ENCODE data around the gene SKI.

SKI gene

DNA sequence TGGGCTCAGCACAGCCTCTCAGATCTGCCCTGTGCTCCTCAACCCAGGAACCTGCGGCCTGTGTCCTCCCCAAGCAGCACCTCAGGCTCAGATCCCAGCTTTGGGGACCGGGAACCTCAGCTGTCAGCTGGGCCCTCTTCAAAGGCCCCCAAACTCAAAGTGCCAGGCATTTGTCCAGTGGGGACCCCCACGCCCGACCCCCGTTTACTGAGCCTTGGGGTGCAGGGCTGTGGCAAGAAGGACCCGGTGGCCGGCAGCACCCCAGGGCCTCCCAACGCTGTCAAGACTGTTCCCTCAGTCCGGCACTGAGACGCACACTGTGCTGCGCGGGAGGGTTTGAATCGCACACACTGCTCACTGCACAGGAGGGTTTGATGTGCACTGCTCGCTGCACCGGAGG, 128.3 kb downstream of the SKI start:
- H3K36me3 ChIP-seq (ENCODE audit: control insufficient read depth, insufficient read depth, low read length), result no peaks in the 10 kb centered on the region
- no peak overlapping the region for H3K27ac ChIP-seq (ENCODE audit: low read depth, low read length, severe bottlenecking)
- no peaks in the 10 kb centered on the region for H3K9me3 ChIP-seq (ENCODE audit: control insufficient read depth, low read length)
- H3K4me3 ChIP-seq (ENCODE audit: extremely low read depth, insufficient read depth, low read length, poor library complexity, severe bottlenecking), result no peak overlapping the region
- H3K4me1 ChIP-seq (ENCODE audit: control insufficient read depth, insufficient read depth, low read length, poor library complexity, severe bottlenecking), result peaks cover 3% of the 10 kb centered on the region
- 95% methylated on average over 14 to 15 of the region's 15 CpGs for WGBS, 2 experiments (ENCODE audit: insufficient coverage in 2 of 2)

DNA sequence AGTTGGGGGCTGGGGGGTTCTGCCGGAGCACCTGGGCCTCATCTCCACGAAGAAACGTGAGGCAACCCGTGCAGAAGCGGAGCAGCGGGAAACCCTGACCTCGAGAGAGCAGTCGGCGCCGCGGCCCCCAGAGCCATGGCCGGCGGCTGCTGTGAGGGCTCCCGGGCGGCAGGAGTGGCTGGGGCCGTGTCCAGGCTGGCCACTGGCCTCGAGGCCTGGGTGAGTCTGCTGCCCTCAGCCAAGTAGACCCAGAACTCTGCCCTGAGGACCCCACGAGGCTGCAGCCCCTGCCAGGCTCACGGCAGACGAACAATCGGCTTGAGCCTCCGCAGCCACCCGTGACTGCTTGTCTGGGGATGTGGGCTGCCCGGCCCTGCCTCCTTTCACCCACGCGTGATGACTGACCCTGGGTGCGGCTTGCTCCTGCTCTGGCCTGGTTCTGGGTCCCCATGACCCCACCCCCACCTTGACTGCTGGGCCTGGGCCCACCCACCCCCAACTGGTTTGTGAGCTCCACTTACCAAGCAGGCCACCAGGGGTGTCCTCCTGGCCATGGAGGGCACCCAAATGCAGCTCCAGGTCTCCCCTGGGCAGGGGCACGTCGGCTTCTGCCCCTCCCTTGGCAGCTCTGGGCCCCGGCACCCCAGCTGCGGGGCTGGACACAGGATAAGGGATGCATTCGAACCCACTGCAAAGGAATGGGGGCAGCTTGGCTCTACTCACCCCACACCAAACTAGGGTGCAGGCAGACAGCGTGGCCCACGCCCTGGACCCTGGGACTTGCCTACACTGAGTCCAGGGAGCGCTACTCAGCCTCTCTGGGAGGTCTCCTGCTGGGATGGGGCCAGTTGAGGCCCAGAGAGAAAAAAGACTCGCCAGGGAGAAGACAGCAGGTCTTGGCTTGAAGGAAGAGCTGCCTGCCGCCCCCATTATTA, 129.1 kb downstream of the SKI start:
- WGBS, 2 experiments (ENCODE audit: insufficient coverage in 2 of 2), result 94 to 96% methylated on average over 32 to 35 of the region's 37 CpGs
- Histone ChIP-seq H3K36me3 (ENCODE audit: control insufficient read depth, insufficient read depth, low read length) (no peaks in the 10 kb centered on the region), H3K9me3 (ENCODE audit: control insufficient read depth, low read length) (no peaks in the 10 kb centered on the region), H3K4me3 (ENCODE audit: extremely low read depth, insufficient read depth, low read length, poor library complexity, severe bottlenecking) (no peak overlapping the region), H3K4me1 (ENCODE audit: control insufficient read depth, insufficient read depth, low read length, poor library complexity, severe bottlenecking) (peaks cover 3% of the 10 kb centered on the region), H3K27ac (ENCODE audit: low read depth, low read length, severe bottlenecking) (no peak overlapping the region)

DNA sequence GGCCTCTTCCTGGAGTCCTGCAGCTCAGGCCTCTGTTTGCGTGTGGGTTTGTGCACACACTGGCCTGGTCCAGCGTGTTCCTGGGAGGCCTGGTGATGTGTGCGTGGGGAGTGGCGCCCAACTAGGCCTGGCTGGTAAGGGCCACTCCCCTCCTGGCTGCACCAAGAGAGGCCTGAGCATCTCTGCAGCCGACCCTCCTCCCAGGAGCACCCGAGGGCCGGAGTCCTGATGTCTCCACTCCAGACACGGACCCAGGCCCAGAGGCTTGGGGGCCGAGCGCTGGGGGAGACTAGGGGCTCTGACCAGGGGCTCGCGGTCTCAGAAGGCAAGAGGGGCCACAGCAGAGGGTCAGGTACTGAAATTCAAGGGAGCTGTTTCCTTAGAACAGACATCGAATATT, 130.0 kb downstream of the SKI start:
- peaks cover 3% of the 10 kb centered on the region for H3K4me1 ChIP-seq (ENCODE audit: control insufficient read depth, insufficient read depth, low read length, poor library complexity, severe bottlenecking)
- H3K27ac ChIP-seq (ENCODE audit: low read depth, low read length, severe bottlenecking), result no peak overlapping the region
- WGBS, 2 experiments (ENCODE audit: insufficient coverage in 2 of 2), result 86 to 92% methylated on average over 7 to 13 of the region's 13 CpGs
- no peaks in the 10 kb centered on the region for H3K9me3 ChIP-seq (ENCODE audit: control insufficient read depth, low read length)
- H3K4me3 ChIP-seq (ENCODE audit: extremely low read depth, insufficient read depth, low read length, poor library complexity, severe bottlenecking), result no peak overlapping the region
- no peaks in the 10 kb centered on the region for H3K36me3 ChIP-seq (ENCODE audit: control insufficient read depth, insufficient read depth, low read length)

DNA sequence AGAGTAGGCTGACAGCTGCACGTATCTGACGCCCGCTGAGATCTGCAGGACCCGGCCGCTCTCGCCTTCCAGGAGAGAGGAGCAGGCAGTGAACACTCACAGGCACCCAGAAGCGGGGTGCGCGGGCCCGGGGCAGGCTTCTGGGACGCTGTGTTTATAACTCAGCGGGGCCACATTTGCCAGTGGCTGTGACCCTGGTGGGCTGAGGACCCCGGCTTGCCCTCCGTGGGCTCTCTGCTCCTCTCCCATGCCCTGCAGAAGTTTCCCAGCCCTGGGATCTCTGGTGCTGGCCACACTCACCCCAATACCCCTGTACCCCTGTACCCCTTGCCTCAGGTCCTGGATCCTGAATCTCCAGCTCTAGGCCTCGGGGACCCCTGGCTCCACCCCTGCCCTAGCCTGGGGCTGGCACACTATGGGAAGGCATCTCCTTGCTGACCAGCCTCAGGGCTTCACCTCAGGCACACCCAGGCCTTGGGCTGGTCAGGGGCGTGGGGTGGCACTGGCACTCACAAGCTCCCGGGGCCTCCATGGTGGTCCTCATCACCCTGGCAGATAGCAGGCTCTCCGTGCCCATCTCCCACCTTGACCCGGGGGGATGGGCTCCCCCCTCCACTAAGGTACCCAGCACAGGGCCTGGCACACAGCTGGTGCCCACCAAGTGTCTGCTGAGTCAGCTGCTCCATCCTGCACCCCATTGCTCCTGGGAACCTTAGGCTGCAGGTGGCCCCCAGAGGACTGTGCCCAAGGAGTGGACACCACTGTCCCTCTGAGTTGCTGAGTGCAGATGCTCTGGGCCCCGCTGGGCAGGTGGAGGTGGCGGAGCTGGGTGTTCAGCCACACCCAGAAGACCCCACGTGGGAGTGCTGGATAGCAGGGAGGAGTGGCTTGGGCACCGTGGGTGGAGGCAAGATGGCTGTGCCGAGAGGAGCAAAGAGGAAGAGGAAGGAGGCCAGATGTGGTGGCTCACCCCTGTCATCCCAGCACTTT, 130.8 kb downstream of the SKI start:
- Histone ChIP-seq H3K4me3 (ENCODE audit: extremely low read depth, insufficient read depth, low read length, poor library complexity, severe bottlenecking) (no peak overlapping the region), H3K36me3 (ENCODE audit: control insufficient read depth, insufficient read depth, low read length) (no peaks in the 10 kb centered on the region), H3K4me1 (ENCODE audit: control insufficient read depth, insufficient read depth, low read length, poor library complexity, severe bottlenecking) (peaks cover 3% of the 10 kb centered on the region), H3K9me3 (ENCODE audit: control insufficient read depth, low read length) (no peaks in the 10 kb centered on the region), H3K27ac (ENCODE audit: low read depth, low read length, severe bottlenecking) (no peak overlapping the region)
- 81 to 86% methylated on average over 21 to 24 of the region's 24 CpGs for WGBS, 2 experiments (ENCODE audit: insufficient coverage in 2 of 2)

All from mesodermal cell (in vitro differentiated cells).